Activated CD8-positive, alpha-beta memory T cell treated with anti-CD3 and anti-CD28 coated beads, Interleukin-2, amount 50 U/mL, for 1 hour (primary cell): ENCODE results near the gene CCL20.
A peak's percentile ranks its signal among the peaks of the same experiment; 100 is the strongest.
"Not testable (repeated sequence)": the region's sequence is repeated elsewhere in the genome, so short reads cannot be mapped to it uniquely, and the experiment has no call there.

Experiments
- DNase-seq: peaks from one replicate; pipeline ENCODE4 v3.0.0-alpha.2; 2020; ENCODE audit errors: extremely low read depth

CCL20 gene

DNA sequence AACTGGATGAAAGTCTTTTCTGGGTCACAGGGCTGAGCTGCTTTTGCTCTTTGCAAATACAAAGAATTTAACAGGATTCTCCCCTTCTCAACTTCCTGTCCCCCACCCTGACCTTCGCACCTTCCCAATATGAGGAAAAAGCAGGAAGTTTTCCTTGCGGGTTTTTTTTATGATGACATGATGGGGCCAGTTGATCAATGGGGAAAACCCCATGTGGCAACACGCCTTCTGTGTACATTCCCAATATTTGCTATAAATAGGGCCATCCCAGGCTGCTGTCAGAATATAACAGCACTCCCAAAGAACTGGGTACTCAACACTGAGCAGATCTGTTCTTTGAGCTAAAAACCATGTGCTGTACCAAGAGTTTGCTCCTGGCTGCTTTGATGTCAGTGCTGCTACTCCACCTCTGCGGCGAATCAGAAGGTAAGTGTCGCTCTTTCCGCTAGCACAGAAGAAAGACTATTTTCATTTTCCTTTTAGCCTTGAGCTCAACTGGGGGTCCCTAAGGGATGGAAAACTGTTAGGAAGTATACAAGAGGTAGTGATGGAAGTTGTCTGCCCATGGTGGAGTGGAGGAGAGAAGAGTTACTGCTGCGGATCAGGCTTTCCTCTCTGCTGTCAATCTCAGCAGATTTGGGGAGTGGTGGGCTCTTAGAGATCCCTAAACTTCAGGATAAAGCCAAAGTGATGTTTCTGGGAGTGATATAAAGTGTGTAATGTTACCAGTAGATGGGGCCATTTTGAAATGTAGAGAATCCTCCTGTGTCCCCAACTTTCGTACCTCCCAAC, at the start of gene CCL20:
Gene CCL20, plus strand, starts transcription at position 281 of the 792 bp plus-strand sequence. Its CDS starts 70 bp downstream, at position 351.
- DNase-seq = no peak

- DNase-seq = no peak
Observed at GRCh38 chr2:227765788-227766372, 47.8 kb upstream of the CCL20 start.

DNA sequence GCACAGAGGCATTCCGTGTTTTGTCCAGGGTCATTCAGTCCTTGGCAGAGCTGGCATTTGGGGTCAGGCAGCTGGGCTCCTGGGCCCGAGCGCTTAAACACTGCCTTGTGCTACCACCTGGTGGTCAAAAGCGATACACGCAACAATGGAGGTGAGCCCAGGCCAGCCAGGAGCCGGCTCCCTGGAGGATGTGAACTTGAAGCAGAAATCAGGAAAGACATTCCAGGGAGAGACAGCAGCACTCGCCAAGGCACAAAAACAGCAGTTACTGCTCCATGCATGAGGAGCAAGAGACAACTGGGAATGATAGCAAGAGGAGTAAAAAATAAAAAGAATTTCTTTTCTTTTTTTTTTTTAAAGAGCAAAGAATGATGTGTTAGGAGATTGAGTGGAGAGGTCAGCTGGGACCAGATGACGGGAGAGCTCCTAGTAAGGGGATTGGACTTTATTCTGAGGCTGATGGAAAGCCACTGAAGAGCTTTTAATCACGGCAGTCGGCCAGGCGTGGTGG, 47.2 kb upstream of the CCL20 start:
- DNase-seq = peak; percentile 12

GRCh38 chr2:227767830-227768229, 45.8 kb upstream of the CCL20 start:
- DNase-seq = no peak

DNA sequence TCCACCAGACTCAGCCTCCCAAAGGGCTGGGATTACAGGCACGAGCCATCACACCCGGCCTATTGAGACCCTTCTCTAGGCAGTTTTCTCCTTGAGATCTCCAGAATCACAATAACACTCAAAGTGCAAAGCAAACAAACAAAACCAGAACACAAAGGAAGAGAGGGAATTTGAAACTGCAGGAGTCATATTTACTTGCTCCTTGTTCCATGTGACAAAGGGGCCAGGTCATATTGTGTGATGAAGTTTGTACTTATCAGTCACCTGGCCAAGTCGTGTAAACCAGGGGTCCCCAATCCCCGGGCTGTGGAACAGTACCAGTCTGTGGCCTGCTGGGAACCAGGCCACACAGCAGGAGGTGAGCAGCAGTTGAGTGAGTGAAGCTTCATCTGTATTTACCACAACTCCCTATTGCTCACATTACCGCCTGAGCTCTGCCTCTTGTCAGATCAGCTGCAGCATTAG, 41.4 kb upstream of the CCL20 start:
- no peak for DNase-seq

- DNase-seq = no peak
Observed at GRCh38 chr2:227772932-227773331, 40.7 kb upstream of the CCL20 start.

GRCh38 chr2:227774011-227774624, 39.5 kb upstream of the CCL20 start:
- DNase-seq = no peak

DNA sequence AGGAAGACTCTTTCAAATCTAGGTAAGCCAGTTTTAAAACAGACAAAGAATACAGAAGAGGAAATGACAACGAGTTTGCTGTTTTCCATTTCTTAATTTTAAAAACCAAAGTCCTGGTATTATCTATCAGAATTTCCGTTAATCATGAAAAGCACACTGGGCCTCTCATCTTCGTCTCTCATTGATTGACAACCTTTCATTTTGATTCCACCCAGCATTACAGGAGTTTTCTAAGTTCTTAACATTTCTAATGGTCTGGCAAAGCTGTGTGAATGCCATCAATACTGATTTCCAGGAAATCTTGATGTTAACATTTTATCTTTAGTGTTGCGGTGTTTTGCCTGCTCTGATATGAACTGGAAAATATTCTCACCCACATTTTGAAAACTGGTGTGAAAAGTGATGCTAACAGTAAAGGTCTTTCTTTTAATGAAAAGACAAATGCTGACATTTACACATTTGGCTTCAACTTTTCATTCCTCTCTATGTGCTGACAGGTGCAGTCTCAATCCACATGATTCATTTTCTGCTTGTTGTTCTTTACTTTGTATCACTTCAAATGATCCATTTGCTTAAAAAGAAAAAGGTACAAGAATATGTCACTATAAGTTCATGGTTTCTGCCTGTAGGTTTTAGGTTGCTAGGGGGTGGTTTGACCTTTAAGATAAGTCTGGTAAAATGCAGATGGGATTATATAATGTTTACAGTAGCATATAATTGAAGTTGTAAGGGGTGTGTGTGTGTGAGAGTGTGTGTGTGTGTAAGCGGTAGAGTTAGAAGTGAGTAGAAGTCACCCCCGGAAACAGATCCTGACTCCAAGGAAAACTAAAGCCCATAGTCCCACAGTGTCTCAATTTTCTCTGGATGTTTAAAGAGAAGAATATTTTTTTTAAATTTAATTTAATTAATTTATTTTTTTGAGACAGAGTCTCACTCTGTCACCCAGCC, 38.5 kb upstream of the CCL20 start:
- no peak for DNase-seq

- DNase-seq = no peak
Observed at GRCh38 chr2:227780981-227781615, 32.5 kb upstream of the CCL20 start.

DNA sequence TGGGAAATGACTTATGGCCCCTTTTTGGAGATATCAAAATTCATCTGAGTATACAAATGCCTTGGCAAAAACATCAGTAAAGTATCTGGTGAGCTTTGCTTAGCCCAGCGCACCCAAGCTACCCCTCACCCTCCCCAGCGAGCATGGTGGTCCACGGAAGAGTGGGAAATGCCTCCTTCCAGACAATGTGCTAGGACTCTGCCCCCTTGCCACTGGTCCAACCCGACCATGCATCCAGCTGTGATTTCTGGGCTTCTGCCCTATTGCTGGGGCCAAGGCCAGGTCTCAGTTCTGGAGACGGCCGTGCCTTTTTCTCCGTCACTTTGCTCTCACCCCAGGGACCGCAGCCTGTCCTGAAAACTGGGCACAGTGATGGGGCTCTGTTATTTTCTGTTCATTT, 31.8 kb upstream of the CCL20 start:
- no peak for DNase-seq

DNA sequence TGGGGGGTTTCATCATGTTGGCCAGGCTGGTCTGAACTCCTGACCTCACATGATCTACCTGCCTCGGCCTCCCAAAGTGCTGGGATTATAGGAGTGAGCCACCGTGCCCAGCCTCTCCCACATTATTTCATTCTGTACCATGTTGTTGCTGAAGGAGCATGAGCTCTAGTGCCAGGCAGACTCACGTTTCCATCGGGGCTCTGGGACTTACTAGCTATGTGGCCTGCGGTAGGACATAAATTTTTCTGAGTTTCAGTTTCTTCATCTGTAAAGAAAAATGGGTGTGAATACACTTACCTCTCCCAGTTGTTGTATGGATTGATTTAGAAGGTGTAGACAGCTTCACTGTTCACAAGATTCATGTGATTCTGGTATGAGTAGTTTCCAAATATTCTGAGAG, 30.8 kb upstream of the CCL20 start:
- no peak for DNase-seq

DNA sequence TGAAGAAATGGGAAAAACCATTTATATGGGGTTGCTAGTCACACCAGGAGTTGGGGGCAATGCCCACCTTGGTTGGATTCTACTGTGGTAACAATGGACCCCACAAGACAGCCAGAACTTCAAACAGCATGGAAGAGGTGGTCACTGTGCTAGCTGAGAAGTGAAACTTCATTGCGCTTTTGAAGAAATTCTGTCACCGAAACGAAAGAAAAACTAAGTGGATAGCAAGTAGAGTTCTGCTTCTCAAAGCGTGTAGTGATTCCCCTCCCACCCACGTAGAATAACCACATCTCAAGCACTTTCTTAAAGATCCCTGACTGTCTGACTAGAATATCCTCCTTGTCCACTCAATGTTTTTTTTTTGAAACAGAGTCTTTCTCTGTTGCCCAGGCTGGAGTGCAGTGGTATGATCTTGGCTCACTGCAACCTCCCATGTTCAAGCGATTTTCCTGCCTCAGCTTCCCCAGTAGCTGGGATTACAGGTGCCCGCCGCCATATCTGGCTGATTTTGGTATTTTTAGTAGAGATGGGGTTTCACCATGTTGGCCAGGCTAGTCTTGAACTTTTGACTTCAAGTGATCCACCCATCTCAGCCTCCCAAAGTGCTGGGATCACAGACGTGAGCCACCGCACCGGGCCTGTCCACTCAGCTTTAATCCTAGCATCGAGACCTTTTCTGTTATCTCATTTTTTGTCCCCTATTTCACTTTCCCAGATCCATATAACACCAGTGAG, 30.1 kb upstream of the CCL20 start:
- DNase-seq = no peak

DNA sequence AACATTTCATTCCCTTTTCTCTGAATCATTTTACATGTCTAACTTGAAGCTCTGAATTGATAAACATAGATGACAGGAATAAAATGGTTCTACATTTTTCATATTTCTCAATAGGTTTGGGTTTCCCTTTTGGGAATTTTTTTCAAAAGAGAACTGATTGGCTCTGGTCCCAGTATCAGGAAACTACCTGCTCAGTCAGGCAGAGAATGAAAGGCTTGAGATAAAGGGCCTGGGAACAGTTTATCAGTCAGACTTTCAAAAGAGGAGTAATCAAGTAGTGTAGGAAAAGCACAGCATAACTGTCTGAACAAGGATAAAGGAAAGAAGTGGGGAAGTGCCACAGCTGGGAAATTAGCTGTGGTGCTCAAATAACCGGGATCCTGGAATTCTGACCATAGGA, 28.3 kb upstream of the CCL20 start:
- DNase-seq = no peak

DNA sequence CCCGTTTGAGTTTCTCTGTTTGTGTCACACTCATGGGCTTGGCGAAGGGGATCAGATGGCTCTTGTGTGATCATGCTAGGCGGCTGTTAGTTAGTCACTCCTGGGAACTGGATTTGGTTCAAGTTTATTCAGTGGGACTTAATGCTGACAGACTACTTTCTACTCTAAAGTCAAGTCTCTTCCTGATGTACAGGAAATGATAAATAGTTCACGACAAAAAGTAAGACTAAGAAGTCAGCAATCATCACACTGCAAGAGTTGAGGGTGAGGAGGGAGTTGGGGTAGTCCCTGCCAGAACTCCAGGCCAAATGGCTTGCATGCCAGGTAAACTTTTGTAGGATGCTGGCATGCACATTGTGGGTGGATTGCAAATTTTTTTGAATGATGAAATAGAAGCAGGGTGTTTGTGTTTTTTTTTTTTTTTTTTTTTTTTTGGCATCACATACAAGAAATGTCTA, 25.1 kb upstream of the CCL20 start:
- no peak for DNase-seq

DNA sequence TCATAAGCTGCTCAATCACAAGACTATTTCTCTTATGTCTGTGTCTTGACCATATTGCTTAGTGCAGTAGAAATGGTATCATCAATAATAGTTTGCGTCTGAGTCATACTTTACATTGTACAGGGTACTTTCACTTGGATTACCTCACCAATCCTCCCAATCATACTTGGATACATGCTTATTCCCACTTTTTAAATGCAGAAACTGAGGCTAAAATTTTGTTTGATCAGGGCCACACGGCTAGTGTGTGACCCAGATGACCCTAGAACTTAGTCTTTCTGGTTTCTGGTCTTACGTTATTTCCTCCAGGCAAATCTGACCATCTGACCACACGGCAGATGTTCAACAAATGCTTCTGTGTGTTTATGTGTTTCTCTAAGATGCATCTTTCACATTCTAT, 23.8 kb upstream of the CCL20 start:
- DNase-seq = no peak

DNA sequence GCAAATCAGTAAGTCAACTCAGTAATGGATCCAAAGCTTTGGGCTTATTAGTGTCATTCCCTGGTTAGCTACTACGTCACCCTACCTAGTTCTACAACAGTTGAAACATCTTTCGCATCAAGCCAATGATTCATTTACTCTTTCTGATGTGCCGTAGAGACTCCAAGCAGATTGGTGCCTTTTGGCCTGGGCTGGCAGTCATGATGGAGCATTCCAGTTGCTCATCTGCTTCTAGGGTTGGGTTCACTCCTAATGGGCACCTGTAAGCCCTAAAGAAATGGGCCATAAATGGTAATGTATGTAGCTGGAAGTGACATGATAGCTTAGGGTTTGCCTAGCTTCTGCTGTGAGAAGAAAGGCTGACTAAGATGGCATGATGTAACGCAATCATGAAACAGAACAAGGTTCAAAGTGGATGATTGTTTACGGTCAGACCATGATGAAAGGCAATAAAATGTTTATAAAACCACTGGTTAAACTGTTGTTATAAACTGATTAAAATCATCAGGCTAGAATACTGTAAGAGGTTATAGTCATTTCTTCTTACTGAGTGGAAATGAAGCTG, 20.4 kb upstream of the CCL20 start:
- DNase-seq = no peak

DNA sequence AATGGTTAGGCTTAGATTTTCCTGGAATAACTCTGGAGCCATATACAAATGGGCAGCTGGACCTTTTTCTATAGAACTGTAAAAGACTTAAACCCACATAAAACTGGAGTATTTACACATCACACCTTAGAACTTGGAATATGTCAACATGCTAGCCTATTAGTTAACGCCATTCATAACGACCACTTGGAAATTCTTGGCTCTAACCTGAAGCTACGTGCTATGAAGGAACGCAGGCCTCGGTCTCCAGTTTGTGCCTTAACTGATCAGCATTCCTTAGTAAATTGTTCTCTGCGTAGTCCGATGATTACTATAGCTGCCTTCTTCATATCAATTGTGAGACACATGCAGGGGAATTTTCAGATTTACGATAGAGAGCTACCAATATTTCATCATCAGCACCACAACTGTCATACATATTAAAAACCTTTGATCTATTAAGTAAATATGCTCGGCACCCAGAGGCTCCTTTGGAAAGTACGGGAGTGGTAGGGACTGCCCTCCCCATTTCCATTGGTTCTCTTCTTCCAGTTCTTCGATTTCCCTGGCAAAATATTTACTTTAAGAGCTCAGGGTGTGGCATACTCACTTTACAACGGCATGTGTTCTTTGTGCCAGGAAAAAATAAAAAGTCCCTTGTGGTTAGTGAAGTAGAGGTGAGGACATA, 17.5 kb upstream of the CCL20 start:
- no peak for DNase-seq

GRCh38 chr2:227796768-227797167, 16.9 kb upstream of the CCL20 start:
- not testable (repeated sequence) for DNase-seq

- DNase-seq = no peak
Observed at GRCh38 chr2:227799202-227799601, 14.4 kb upstream of the CCL20 start.
